Lower leg skin (tissue), 3 donors: ENCODE results near the gene SLC25A18.

Source experiments
- CTCF ChIP-seq, 3 donors: fragments of 450-650 bp; IDR thresholded peaks; one replicate each; pipeline ENCODE4 v1.5.1; 2016; ENCODE audit warnings: antibody characterized with exemption in 3 of 3, mild to moderate bottlenecking in 3 of 3, moderate library complexity in 2 of 3
- POLR2A ChIP-seq, 2 donors: fragments of 450-650 bp; IDR thresholded peaks; one replicate each; pipeline ENCODE4 v1.6.1; 2016 to 2017; ENCODE audit warnings: antibody characterized with exemption in 2 of 2, mild to moderate bottlenecking in 1 of 2, moderate library complexity in 1 of 2

GRCh38 chr22:17559188-17559587, 4.1 kb upstream of the SLC25A18 start:
- TF ChIP-seq POLR2A (IDR thresholded peaks at IDR 0.05), result no peak
- TF ChIP-seq CTCF (IDR thresholded peaks at IDR 0.05), result no peak
